Coronary artery (tissue), 2 donors: Measurements from ENCODE around the gene DENND1B.

Experiments
- DNase-seq: peaks from one replicate; pipeline ENCODE4 v3.0.0-alpha.2; 2017; ENCODE audit warnings: low spot score
- H3K27ac ChIP-seq, 2 donors: fragments of 200-600 bp; sonication (generic); one replicate each; pipeline ENCODE4 v1.5.1; 2016 to 2019
- H3K4me3 ChIP-seq: fragments of 200-600 bp; sonication (generic); 2 replicates; pipeline ENCODE4 v1.5.1; 2016; ENCODE audit warnings: mild to moderate bottlenecking, moderate library complexity
- TF ChIP-seq, protein P1 (sequence below): fragments of 200-600 bp; sonication (generic); IDR thresholded peaks from one replicate; pipeline ENCODE4 v1.5.1; 2019; ENCODE audit warnings: antibody characterized with exemption

DENND1B gene

GRCh38 chr1:197733324-197733723 is 42.0 kb downstream of the DENND1B start:
- TF ChIP-seq, protein P1, sequence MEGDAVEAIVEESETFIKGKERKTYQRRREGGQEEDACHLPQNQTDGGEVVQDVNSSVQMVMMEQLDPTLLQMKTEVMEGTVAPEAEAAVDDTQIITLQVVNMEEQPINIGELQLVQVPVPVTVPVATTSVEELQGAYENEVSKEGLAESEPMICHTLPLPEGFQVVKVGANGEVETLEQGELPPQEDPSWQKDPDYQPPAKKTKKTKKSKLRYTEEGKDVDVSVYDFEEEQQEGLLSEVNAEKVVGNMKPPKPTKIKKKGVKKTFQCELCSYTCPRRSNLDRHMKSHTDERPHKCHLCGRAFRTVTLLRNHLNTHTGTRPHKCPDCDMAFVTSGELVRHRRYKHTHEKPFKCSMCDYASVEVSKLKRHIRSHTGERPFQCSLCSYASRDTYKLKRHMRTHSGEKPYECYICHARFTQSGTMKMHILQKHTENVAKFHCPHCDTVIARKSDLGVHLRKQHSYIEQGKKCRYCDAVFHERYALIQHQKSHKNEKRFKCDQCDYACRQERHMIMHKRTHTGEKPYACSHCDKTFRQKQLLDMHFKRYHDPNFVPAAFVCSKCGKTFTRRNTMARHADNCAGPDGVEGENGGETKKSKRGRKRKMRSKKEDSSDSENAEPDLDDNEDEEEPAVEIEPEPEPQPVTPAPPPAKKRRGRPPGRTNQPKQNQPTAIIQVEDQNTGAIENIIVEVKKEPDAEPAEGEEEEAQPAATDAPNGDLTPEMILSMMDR: no peak
- Histone ChIP-seq H3K4me3 (no peak overlapping the region), H3K27ac (no peak overlapping the region)
- DNase-seq: no peak

DNA sequence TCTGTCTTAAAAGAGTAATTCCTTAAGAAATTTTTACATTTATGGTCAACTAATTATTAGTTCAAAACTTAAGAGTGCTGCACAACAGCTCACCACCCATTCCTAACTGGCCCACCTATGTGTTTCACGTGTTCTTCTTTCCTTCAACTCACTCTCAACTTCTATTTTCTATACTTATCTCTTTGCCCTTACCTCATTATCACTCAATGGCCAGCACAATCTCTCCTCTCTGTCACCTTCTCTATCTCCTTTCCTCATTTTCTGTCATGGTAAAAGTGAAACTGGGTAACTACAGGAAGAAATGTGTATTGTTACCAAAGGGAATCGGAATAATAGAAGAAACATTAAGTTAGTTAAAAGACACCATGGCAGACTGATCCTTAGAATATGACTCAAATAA is 43.1 kb downstream of the DENND1B start:
- Histone ChIP-seq H3K4me3 (no peak overlapping the region), H3K27ac (no peak overlapping the region)
- TF ChIP-seq, protein P1: no peak
- no peak for DNase-seq

DNA sequence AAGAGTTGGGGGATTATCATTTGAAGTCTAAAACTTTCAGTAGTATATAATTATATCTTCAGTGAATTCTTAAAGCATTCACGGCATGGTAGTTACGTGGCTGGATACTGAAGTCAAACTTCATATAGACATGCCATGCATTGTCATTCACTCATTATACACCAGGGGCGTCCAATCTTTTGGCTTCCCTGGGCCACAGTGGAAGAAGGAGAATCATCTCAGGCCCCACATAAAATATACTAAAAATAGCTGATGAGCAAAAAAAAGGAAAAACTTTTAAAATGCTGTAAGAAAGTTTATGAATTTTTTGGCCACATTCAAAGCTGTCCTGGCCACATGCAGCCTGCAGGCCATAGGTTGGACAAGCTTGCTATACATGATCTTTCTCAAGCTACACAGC is 43.8 kb downstream of the DENND1B start:
- TF ChIP-seq, protein P1: no peak
- H3K4me3 ChIP-seq: no peak overlapping the region
- no peak overlapping the region for H3K27ac ChIP-seq
- no peak for DNase-seq

GRCh38 chr1:197725976-197726375 is 49.3 kb downstream of the DENND1B start:
- H3K27ac ChIP-seq: no peak overlapping the region
- H3K4me3 ChIP-seq: no peak overlapping the region
- TF ChIP-seq, protein P1: no peak
- no peak for DNase-seq

GRCh38 chr1:197725044-197725443 is 50.2 kb downstream of the DENND1B start:
- H3K27ac ChIP-seq: no peak overlapping the region
- TF ChIP-seq, protein P1: no peak
- DNase-seq: no peak

DNA sequence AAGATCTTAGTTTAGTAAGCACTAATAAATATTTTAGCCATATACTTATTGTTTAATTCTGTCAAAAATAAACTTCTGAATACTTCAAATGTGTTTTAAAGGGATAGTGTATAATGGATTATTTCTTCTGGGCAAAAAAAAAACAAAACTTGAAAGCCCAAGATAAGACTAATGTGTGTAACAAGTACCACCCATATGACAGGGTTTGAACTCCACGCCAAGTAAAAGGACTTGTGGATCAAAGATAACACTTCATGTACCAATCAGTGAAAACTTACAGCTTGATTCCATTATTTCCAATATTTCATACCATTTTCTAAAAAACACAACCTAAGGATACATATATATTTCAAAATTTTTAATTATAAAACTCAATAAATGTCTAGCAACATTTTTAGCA is 59.5 kb downstream of the DENND1B start:
- TF ChIP-seq, protein P1: no peak
- no peak for DNase-seq
- no peak overlapping the region for H3K4me3 ChIP-seq
- no peak overlapping the region for H3K27ac ChIP-seq

More at GRCh38 chr1:197725044-197725443, 50.2 kb downstream of the DENND1B start:
- H3K4me3 ChIP-seq: no peak overlapping the region

DNA sequence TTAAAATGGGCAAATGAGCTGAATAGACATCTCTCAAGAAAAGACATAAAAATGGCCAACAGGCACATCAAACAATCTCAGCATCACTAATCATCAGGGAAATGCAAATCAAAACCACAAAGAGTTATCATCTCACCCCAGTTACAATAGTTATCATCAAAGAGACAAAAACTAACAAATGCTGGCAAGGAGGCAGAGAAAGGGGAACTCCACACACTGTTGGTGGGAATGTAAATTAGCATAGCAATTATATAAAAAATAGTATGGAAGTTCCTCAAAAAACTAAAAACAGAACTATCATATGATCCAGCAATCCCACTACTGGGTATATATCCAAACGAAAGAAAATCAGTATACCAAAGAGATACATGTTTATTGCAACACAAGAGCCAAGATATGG is 68.7 kb downstream of the DENND1B start:
- no peak for DNase-seq
- H3K4me3 ChIP-seq: no peak overlapping the region
- TF ChIP-seq, protein P1: no peak
- no peak overlapping the region for H3K27ac ChIP-seq
